Ovary (tissue), 9 donors: ENCODE data around the gene TPM4. TPM values are rescaled to one million over a fixed set of nuclear protein-coding genes. Genes with fewer than 3 reads are reported as not detected.

Source experiments
- DNase-seq, 5 donors: peaks; one replicate each; pipeline ENCODE4 v3.0.0-alpha.2; 2019 to 2020
- H3K27ac ChIP-seq, 2 donors: fragments of 200-600 bp; one replicate each; pipeline versions ENCODE4 v1.5.1 to v1.8.0; 2019 to 2022
- H3K27me3 ChIP-seq: fragments of 200-600 bp; one replicate; pipeline ENCODE4 v1.8.0; 2022
- H3K36me3 ChIP-seq: fragments of 200-600 bp; sonication (generic); one replicate; pipeline ENCODE4 v1.5.1; 2019
- H3K4me1 ChIP-seq: one replicate; pipeline ENCODE4 v1.8.1; 2013; ENCODE audit warnings: mild to moderate bottlenecking, moderate library complexity; ENCODE audit not compliant: insufficient read depth
- H3K4me3 ChIP-seq: fragments of 200-600 bp; sonication (generic); one replicate; pipeline ENCODE4 v1.5.1; 2017
- H3K9me3 ChIP-seq, 2 donors: fragments of 200-600 bp in 1 of 2; sonication (generic) in 1 of 2; one replicate each; pipeline versions ENCODE4 v1.5.1 to v1.8.1; 2013 to 2019; ENCODE audit warnings: mild to moderate bottlenecking in 1 of 2, moderate library complexity in 1 of 2
- CTCF ChIP-seq, 3 donors: fragments of 450-650 bp in 2 of 3; fragments of 200-600 bp in 1 of 3; IDR thresholded peaks; one replicate each; pipeline versions ENCODE4 v1.5.1 to v1.8.0; 2016 to 2022; ENCODE audit warnings: antibody characterized with exemption in 3 of 3, mild to moderate bottlenecking in 1 of 3
- EP300 ChIP-seq: sonication (generic); formaldehyde crosslinking; IDR thresholded peaks from one replicate; pipeline ENCODE4 v1.6.1; 2017; ENCODE audit warnings: antibody characterized with exemption
- POLR2A ChIP-seq: fragments of 450-650 bp; IDR thresholded peaks from one replicate; pipeline ENCODE4 v1.6.1; 2017; ENCODE audit warnings: antibody characterized with exemption, mild to moderate bottlenecking, moderate library complexity
- WGBS, 3 donors: extraction: QIAGEN DNeasy Blood & Tissue Kit in 1 of 3; methylation state at CpG; one replicate each; pipeline versions ENCODE4 v1.1.5 to v1.1.7; 2013 to 2017; 5-methylcytosine and 5-hydroxymethylcytosine counted together
- intact Hi-C, 4 donors: fragments of 100-400 bp; cut with DNase I; formaldehyde crosslinking; loops; one replicate each; pipeline versions ENCODE4 v1.11.0 to v1.15.1; 2022 to 2023
- polyA plus RNA-seq, 2 donors: library from polyadenylated mRNA; stranded (reverse); fragments of 200-250 nt in 1 of 2; fragments of 350-450 nt in 1 of 2; fragmentation: Illumina TruSeq in 1 of 2; extraction: RNeasy Lipid Tissue Mini Kit (QIAGEN cat#74804) in 1 of 2; gene quantifications; one replicate each; pipeline ENCODE4 v1.2.3, GENCODE V29; 2013 to 2014
- total RNA-seq, 7 donors: library from RNA; depleted of rRNA in 2 of 7; stranded (reverse); fragments of >200 nt in 2 of 7; fragmentation: NEBNext Ultra II Directional in 3 of 7; extraction: Animal tissue kit (Norgen Biotek cat#: 25700) in 3 of 7; gene quantifications; one replicate each; pipeline versions ENCODE4 v1.1.0 to v1.2.4, GENCODE V29; 2016 to 2023
- donor health status: DM: no; HTN: no; CAD: no; lungs with moderate emphysema.
- donor health status: DM: no; HTN: no; CAD: no.
- donor health status: Bipolar disorder and iron deficiency.
- donor health status: DM: yes; HTN: yes; CAD: no.
- donor health status: DM: no; HTN: no; CAD: no.
- donor health status: DM: yes; HTN: yes; CAD: no.

TPM4 gene
- total and polyA plus RNA-seq, 9 donors, result 286 to 664 (median 554) TPM

DNA sequence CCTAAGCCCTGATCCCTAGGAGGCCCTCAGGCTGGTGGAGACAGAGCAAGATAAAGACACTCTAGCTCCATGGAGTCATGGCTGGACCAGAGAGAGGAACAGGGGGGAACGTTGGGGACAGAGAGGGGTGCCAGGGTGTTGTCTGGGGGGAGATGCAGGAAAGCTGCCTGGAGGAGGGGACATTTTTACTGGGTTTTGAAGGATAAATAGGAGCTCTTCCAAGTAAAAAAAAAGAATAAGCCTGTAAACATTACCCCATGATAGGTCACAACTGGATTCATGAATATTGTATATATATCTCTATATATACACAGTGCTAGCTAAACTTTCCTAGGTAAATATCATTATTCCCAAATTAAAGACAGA lies 67.9 kb downstream of the TPM4 start:
- DNase-seq, result no peak
- no peak overlapping the region for H3K27ac ChIP-seq
- intact Hi-C loops, result no loop called here
- H3K4me1 ChIP-seq, result no peaks in the 10 kb centered on the region
- TF ChIP-seq EP300 (no peak), POLR2A (no peak), CTCF (IDR thresholded peaks at IDR 0.05) (no peak)
- H3K36me3 ChIP-seq, result no peaks in the 10 kb centered on the region
- H3K9me3 ChIP-seq, result no peaks in the 10 kb centered on the region
- H3K27me3 ChIP-seq, result no peaks in the 10 kb centered on the region
- WGBS, 3 donors, result 53 to 77% (median 70%) methylated on average over 1 of the region's 1 CpG
- H3K4me3 ChIP-seq, result no peak overlapping the region

DNA sequence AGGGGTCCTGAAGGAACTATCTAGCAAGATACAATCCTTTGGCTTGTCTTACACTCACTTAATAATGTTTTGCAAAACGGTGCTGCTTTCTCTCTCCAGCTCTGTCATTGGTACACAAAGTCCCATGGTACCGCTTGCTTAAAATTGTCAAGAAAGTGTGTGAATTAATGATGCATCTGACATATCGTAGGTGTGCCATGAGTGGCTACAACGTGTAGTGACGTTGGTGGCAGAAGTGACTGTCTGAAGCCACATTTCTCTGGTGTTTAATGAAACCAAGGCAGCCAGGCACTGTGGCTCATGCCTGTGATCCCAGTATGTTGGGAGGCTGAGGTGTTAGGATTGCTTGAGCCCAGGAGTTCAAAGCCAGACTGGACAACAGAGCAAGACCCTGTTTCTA lies 69.8 kb downstream of the TPM4 start:
- intact Hi-C loops, result no loop called here
- Histone ChIP-seq H3K27ac (no peak overlapping the region), H3K4me3 (no peak overlapping the region), H3K36me3 (no peaks in the 10 kb centered on the region), H3K4me1 (no peaks in the 10 kb centered on the region), H3K9me3 (no peaks in the 10 kb centered on the region), H3K27me3 (no peaks in the 10 kb centered on the region)
- no peak for TF ChIP-seq POLR2A
- TF ChIP-seq EP300, result no peak
- TF ChIP-seq CTCF (IDR thresholded peaks at IDR 0.05), result no peak
- DNase-seq, result no peak
- 69 to 80% (median 79%) methylated on average over 5 of the region's 5 CpGs for WGBS, 3 donors

DNA sequence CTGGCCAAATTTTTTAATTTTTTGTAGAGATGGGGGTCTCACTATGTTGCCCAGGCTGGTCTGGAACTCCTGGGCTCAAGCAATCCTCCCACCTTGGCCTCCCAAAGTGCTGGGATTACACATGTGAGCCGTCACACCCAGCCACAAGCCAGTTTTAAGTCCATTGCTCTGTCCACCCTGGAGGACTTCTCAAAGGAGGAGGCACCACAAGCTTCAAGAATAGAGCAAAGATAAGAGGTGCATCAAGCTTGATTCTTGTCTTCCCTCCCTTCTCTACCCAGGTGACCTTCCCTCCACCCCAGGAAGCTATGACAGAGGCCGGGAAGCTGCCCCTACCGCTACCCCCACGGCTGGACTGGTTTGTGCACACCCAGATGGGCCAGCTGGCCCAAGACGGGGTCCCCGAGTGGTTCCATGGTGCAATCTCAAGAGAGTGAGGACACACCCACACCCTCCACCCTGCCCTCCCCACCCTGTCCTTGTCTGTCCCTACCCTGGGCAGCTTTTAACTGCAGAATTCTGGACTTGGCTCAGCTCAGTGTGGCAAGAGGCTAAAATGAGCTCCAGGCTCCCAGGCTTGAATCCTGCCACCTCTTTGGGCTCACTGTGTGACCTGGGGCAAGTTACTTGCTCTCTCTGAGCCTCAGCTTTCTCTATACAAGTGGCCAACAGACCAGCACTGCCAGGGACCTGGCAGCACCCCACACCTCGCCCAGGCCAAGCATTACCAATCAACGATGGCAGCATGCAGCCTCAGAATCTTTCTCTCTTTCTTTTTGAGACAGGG lies 72.3 kb downstream of the TPM4 start:
- intact Hi-C loops, result no loop called here
- WGBS, 3 donors, result 79 to 86% (median 80%) methylated on average over 8 of the region's 8 CpGs

More for the DNA sequence above, 72.3 kb downstream of the TPM4 start:
- no peaks in the 10 kb centered on the region for H3K9me3 ChIP-seq
- H3K27ac ChIP-seq, result no peak overlapping the region
- no peaks in the 10 kb centered on the region for H3K36me3 ChIP-seq
- H3K4me3 ChIP-seq, result no peak overlapping the region
- H3K27me3 ChIP-seq, result no peaks in the 10 kb centered on the region
- no peak for DNase-seq
- no peak for TF ChIP-seq EP300
- no peak for TF ChIP-seq CTCF (IDR thresholded peaks at IDR 0.05)
- TF ChIP-seq POLR2A, result no peak
- H3K4me1 ChIP-seq, result no peaks in the 10 kb centered on the region

Other genes starting within 250 kb of the TPM4 start
- gene CYP4F2, start 178.4 kb upstream of the TPM4 start, total RNA-seq, result 1 to 10 TPM in 1 of 7 donors, under 1 TPM in 1, not detected in 5; 0.75 to 1.1 TPM
- gene CYP4F2, start 178.4 kb upstream of the TPM4 start, polyA plus RNA-seq, result not detected
- 1 to 10 TPM in 1 of 7 donors, under 1 TPM in 6; 0.13 to 1.3 (median 0.30) TPM for gene CYP4F11, start 142.0 kb upstream of the TPM4 start, total RNA-seq
- gene CYP4F11, start 142.0 kb upstream of the TPM4 start, polyA plus RNA-seq, result under 1 TPM in 1 of 2 donors, not detected in 1; 0.15 TPM
- gene OR10H4, start 127.5 kb upstream of the TPM4 start, total RNA-seq, result not detected
- not detected for gene OR10H4, start 127.5 kb upstream of the TPM4 start, polyA plus RNA-seq
- gene RAB8A, start 35.4 kb downstream of the TPM4 start, total RNA-seq, result 10 to 100 TPM; 17.2 to 70.5 (median 52.9) TPM
- gene RAB8A, start 35.4 kb downstream of the TPM4 start, polyA plus RNA-seq, result 100 to 1,000 TPM in 1 of 2 donors, 10 to 100 TPM in 1; 23.8 to 114 TPM
- 1 to 10 TPM in 2 of 7 donors, under 1 TPM in 5; 0.20 to 1.3 (median 0.31) TPM for gene HSH2D, start 67.2 kb downstream of the TPM4 start, total RNA-seq
- gene HSH2D, start 67.2 kb downstream of the TPM4 start, polyA plus RNA-seq, result under 1 TPM; 0.21 to 0.68 TPM
- not detected for gene CIB3, start 97.0 kb downstream of the TPM4 start, total RNA-seq
- not detected for gene CIB3, start 97.0 kb downstream of the TPM4 start, polyA plus RNA-seq
- gene FAM32A, start 108.9 kb downstream of the TPM4 start, total RNA-seq, result 10 to 100 TPM; 37.9 to 62.6 (median 43.7) TPM
- 10 to 100 TPM; 62.7 to 68.6 TPM for gene FAM32A, start 108.9 kb downstream of the TPM4 start, polyA plus RNA-seq
- 10 to 100 TPM; 28.4 to 81.7 (median 59.3) TPM for gene AP1M1, start 121.4 kb downstream of the TPM4 start, total RNA-seq
- gene AP1M1, start 121.4 kb downstream of the TPM4 start, polyA plus RNA-seq, result 10 to 100 TPM; 38.9 to 42.6 TPM
- 100 to 1,000 TPM in 3 of 7 donors, 10 to 100 TPM in 4; 69.5 to 399 (median 97.8) TPM for gene KLF2, start 248.3 kb downstream of the TPM4 start, total RNA-seq
- gene KLF2, start 248.3 kb downstream of the TPM4 start, polyA plus RNA-seq, result 10 to 100 TPM; 48.3 to 48.7 TPM